ENCODE data around the gene OTUD5.

The OTUD5 gene

GRCh38 chrX:48972220-48973164 lies 15.1 kb upstream of the OTUD5 start:
- no peak for DNase-seq (ENCODE audit: low read depth, low spot score)

- no peak for DNase-seq (ENCODE audit: low read depth, low spot score)
Measured at GRCh38 chrX:48971249-48972219, 14.1 kb upstream of the OTUD5 start, which contains the start of gene KCND1. Gene KCND1, minus strand, starts transcription at chrX:48971844. Its CDS starts 1,573 bp downstream, at chrX:48970271.

- DNase-seq (ENCODE audit: low read depth, low spot score), result no peak
Measured at GRCh38 chrX:48969471-48969870, 12.1 kb upstream of the OTUD5 start.

- DNase-seq (ENCODE audit: low read depth, low spot score), result no peak
Measured at GRCh38 chrX:48968377-48968776, 11.0 kb upstream of the OTUD5 start.

- no peak for DNase-seq (ENCODE audit: low read depth, low spot score)
Measured at GRCh38 chrX:48966796-48967579, 9.6 kb upstream of the OTUD5 start.

- no peak for DNase-seq (ENCODE audit: low read depth, low spot score)
Measured at GRCh38 chrX:48965959-48966358, 8.6 kb upstream of the OTUD5 start.

- no peak for DNase-seq (ENCODE audit: low read depth, low spot score)
Measured at GRCh38 chrX:48961585-48962091, 4.2 kb upstream of the OTUD5 start.

GRCh38 chrX:48960291-48960690 lies 2.9 kb upstream of the OTUD5 start:
- DNase-seq (ENCODE audit: low read depth, low spot score), result no peak

- no peak for DNase-seq (ENCODE audit: low read depth, low spot score)
Measured at GRCh38 chrX:48958635-48959094, 1.3 kb upstream of the OTUD5 start.

- DNase-seq (ENCODE audit: low read depth, low spot score), result peak; percentile 77
Measured at GRCh38 chrX:48957827-48958634, 624 bp upstream of the OTUD5 start.

GRCh38 chrX:48956728-48957414 lies 536 bp downstream of the OTUD5 start:
- DNase-seq (ENCODE audit: low read depth, low spot score), result peak; percentile 11

GRCh38 chrX:48948589-48948988 lies 8.8 kb downstream of the OTUD5 start:
- DNase-seq (ENCODE audit: low read depth, low spot score), result no peak

- no peak for DNase-seq (ENCODE audit: low read depth, low spot score)
Measured at GRCh38 chrX:48945517-48946348, 11.7 kb downstream of the OTUD5 start.

GRCh38 chrX:48942895-48943294 lies 14.5 kb downstream of the OTUD5 start:
- no peak for DNase-seq (ENCODE audit: low read depth, low spot score)

- no peak for DNase-seq (ENCODE audit: low read depth, low spot score)
Measured at GRCh38 chrX:48940404-48940955, 16.9 kb downstream of the OTUD5 start.

GRCh38 chrX:48939524-48940228 lies 17.7 kb downstream of the OTUD5 start:
- no peak for DNase-seq (ENCODE audit: low read depth, low spot score)

- peak; percentile 58 for DNase-seq (ENCODE audit: low read depth, low spot score)
Measured at GRCh38 chrX:48938721-48939425, 18.5 kb downstream of the OTUD5 start.

Data from activated naive CD8-positive, alpha-beta T cell treated with anti-CD3 and anti-CD28 coated beads, Interleukin-2, amount 50 U/mL, for 16 hours (primary cell).